ENCODE measurements around the gene KIF22. TPM values are rescaled to one million over a fixed set of nuclear protein-coding genes. Genes with fewer than 3 reads are reported as not detected.

The KIF22 gene
- total and polyA plus RNA-seq, 9 of the 15 experiments (the other 6 are each of a cell fraction or from before 2014, with no cell fraction given): 8.7 to 232 (median 131) TPM

- peak; percentile 87 for TF ChIP-seq HBP1 (CRISPR knock-in tag; IDR thresholded peaks at IDR 0.05)
- TF ChIP-seq TAF1 (IDR thresholded peaks at IDR 0.05; ENCODE audit: control insufficient read depth, extremely low read depth, insufficient read depth, low read length, severe bottlenecking): peak; percentile 79
- peak; percentile 80; the same call in 1 of the 2 replicates for TF ChIP-seq E2F4 (CRISPR knock-in tag; IDR thresholded peaks at IDR 0.05; ENCODE audit: low read depth)
- TF ChIP-seq DPF2 (IDR thresholded peaks at IDR 0.05): 0 out of 2 replicates have a peak, but pooled peaks have one; percentile 14
- no peak for TF ChIP-seq ILK (tag; IDR thresholded peaks at IDR 0.05; ENCODE audit: borderline replicate concordance, low read depth)
- no peak for TF ChIP-seq FOXM1 (IDR thresholded peaks at IDR 0.05; ENCODE audit: low read depth)
- TF ChIP-seq FOXM1 (CRISPR knock-in tag; IDR thresholded peaks at IDR 0.05; ENCODE audit: low read depth): peak; percentile 78; the same call in 1 of the 2 replicates
- no peak for TF ChIP-seq ADNP (tag; IDR thresholded peaks at IDR 0.05)
- TF ChIP-seq ASH1L (IDR thresholded peaks at IDR 0.05; ENCODE audit: borderline replicate concordance, low read depth, partially characterized antibody): no peak
- no peak for TF ChIP-seq DLX4 (CRISPR knock-in tag; IDR thresholded peaks at IDR 0.05)
- TF ChIP-seq ZC3H11A (IDR thresholded peaks at IDR 0.05; ENCODE audit: low read depth, low read length): no peak
- no peak for TF ChIP-seq RBM34 (IDR thresholded peaks at IDR 0.05; ENCODE audit: borderline replicate concordance, insufficient read depth, low read length)
- TF ChIP-seq MTA2 (IDR thresholded peaks at IDR 0.05; ENCODE audit: low read depth): no peak; the same call in 1 of the 2 replicates
- no peak for TF ChIP-seq PPARD (CRISPR knock-in tag; IDR thresholded peaks at IDR 0.05)
- peak; percentile 81 for TF ChIP-seq ZBTB12 (CRISPR knock-in tag; IDR thresholded peaks at IDR 0.05)
- no peak for TF ChIP-seq MCM2 (IDR thresholded peaks at IDR 0.05; ENCODE audit: low read depth)
- TF ChIP-seq ZNF124 (CRISPR knock-in tag; IDR thresholded peaks at IDR 0.05): no peak
- peak; percentile 98 for TF ChIP-seq HNRNPLL (IDR thresholded peaks at IDR 0.05; ENCODE audit: low read depth, low read length, poor library complexity, severe bottlenecking)
- peak; percentile 46; the same call in 1 of the 2 replicates for TF ChIP-seq SMAD4 (CRISPR knock-in tag; conservative IDR thresholded peaks at IDR 0.05)
- TF ChIP-seq GMEB1 (CRISPR knock-in tag; IDR thresholded peaks at IDR 0.05): peak; percentile 96
- TF ChIP-seq RHOXF2B (CRISPR knock-in tag; conservative IDR thresholded peaks at IDR 0.05): no peak
- no peak for TF ChIP-seq CCNT2 (IDR thresholded peaks at IDR 0.05; ENCODE audit: borderline replicate concordance, extremely low read depth, insufficient read length, low read depth, low read length)
Observed at GRCh38 chr16:29815793-29816693, 25.5 kb downstream of the KIF22 start, which contains the start of gene PAGR1 (continued).

All from K562 (cell line).